Upper lobe of left lung (tissue), 6 donors: Measurements from ENCODE around the gene MCM6. TPM values are rescaled to one million over a fixed set of nuclear protein-coding genes. Genes with fewer than 3 reads are reported as not detected.

ENCODE experiments used
- ATAC-seq, 2 donors: fragments of 200-7000 bp; cut with Tn5 transposase; one replicate each; pipeline ENCODE4 v1.9.1; 2022; ENCODE audit warnings: mild to moderate bottlenecking in 2 of 2, moderate library complexity in 2 of 2; ENCODE audit not compliant: low FRiP score in 2 of 2
- DNase-seq, 2 donors: peaks; one replicate each; pipeline ENCODE4 v3.0.0-alpha.2; 2019 to 2020
- H3K27ac ChIP-seq, 4 donors: fragments of 200-600 bp; sonication (generic); one replicate each; pipeline ENCODE4 v1.5.1; 2016 to 2019
- H3K27me3 ChIP-seq, 4 donors: fragments of 200-600 bp; sonication (generic); one replicate each; pipeline ENCODE4 v1.5.1; 2017 to 2019
- H3K36me3 ChIP-seq, 4 donors: fragments of 200-600 bp; sonication (generic); one replicate each; pipeline ENCODE4 v1.5.1; 2016 to 2019
- H3K4me1 ChIP-seq, 4 donors: fragments of 200-600 bp; sonication (generic); one replicate each; pipeline ENCODE4 v1.5.1; 2018 to 2019
- H3K4me3 ChIP-seq, 4 donors: fragments of 200-600 bp; sonication (generic); one replicate each; pipeline ENCODE4 v1.5.1; 2017 to 2019; ENCODE audit warnings: mild to moderate bottlenecking in 2 of 4, moderate library complexity in 1 of 4
- H3K9me3 ChIP-seq, 4 donors: fragments of 200-600 bp; sonication (generic); one replicate each; pipeline ENCODE4 v1.5.1; 2018 to 2019
- CTCF ChIP-seq, 6 experiments: fragments of 450-650 bp in 4 of 6; fragments of 200-600 bp in 2 of 6; sonication (generic) in 2 of 6; IDR thresholded peaks; one replicate each; pipeline ENCODE4 v1.5.1; 2016 to 2019; ENCODE audit warnings: antibody characterized with exemption in 6 of 6
- EP300 ChIP-seq, 4 donors: sonication (generic); formaldehyde crosslinking; IDR thresholded peaks; one replicate each; pipeline ENCODE4 v1.5.1; 2017; ENCODE audit warnings: antibody characterized with exemption in 4 of 4, control low read depth in 2 of 4
- POLR2A ChIP-seq, 4 donors: fragments of 450-650 bp; IDR thresholded peaks; one replicate each; pipeline ENCODE4 v1.5.1; 2016 to 2017; ENCODE audit warnings: antibody characterized with exemption in 4 of 4, mild to moderate bottlenecking in 2 of 4
- POLR2AphosphoS5 ChIP-seq, 2 donors: sonication (generic); formaldehyde crosslinking; IDR thresholded peaks; one replicate each; pipeline ENCODE4 v1.5.1; 2017; ENCODE audit warnings: antibody characterized with exemption in 2 of 2
- WGBS, 2 donors: methylation state at CpG; one replicate each; pipeline ENCODE4 v1.1.5; 2017 to 2018; 5-methylcytosine and 5-hydroxymethylcytosine counted together
- total RNA-seq, 6 donors: library from RNA; depleted of rRNA in 4 of 6; stranded (reverse); fragments of >200 nt in 4 of 6; gene quantifications; one replicate each; pipeline versions ENCODE4 v1.1.0 to v1.2.1, GENCODE V29; 2016 to 2021
- donor health status: DM: no; HTN: no; CAD: no; lungs with moderate emphysema.
- donor health status: DM: no; HTN: yes; CAD: no; lungs with severe emphysema.

Gene MCM6
- total RNA-seq = 10 to 100 TPM in 1 of 6 donors, 1 to 10 TPM in 5; 4.2 to 10.5 (median 7.6) TPM

DNA sequence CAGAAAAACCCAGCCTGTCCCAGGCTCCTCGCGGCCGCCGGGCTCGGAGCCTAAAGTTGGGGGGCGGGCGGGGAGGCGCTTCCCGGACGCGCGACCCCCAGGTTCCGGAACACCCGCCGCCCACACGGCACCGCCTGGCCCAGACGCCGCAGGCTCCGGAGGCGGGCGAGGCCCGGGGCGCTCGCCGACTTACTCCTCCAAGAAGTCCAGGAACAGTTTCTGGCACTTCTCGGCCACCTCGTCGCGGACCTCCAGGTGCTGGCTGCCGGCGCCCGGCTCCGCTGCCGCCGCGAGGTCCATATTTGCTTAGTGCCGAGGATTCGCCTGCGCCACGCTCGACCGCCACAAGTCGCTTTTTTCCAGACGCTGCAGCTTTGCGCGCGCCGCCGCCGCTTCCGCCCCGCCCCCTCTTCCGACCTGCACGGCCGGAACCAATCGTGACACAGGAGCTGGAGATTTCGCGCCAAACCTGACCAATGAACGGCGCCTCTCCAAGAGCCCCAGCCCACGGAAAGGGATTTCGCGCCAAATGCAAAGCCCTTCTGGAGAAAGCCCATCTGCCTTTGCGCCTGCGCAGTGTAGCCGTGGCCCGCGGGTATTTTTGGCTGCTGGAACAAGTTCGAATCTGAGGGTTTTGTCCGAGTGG, at the start of gene MCM6:
Gene MCM6, minus strand, starts transcription at position 378 of the 646 bp plus-strand sequence. Its CDS starts 78 bp downstream, at position 300.
- H3K4me3 ChIP-seq = peak within 1 kb of the TSS; percentile 61 to 84 (median 72)
- DNase-seq (peak; percentile 97 to 99), ATAC-seq (peak; percentile 98 to 100)
- H3K27me3 ChIP-seq = no peaks in the 10 kb centered on the region
- TF ChIP-seq POLR2A (IDR thresholded peaks at IDR 0.05) (peak in 3 of 4 donors; percentile 43 to 66 (median 54)), CTCF (IDR thresholded peaks at IDR 0.05) (peak in 5 of 6 experiments; percentile 14 to 70 (median 53)), EP300 (IDR thresholded peaks at IDR 0.05) (no peak), POLR2AphosphoS5 (IDR thresholded peaks at IDR 0.05) (peak; percentile 41 to 78)
- peaks cover 9 to 18% (median 15%) of the 10 kb centered on the region in 4 donors for H3K4me1 ChIP-seq
- 0 to 1% methylated on average over 48 to 65 of the region's 71 CpGs for WGBS, 2 donors
- H3K9me3 ChIP-seq = no peaks in the 10 kb centered on the region
- peak within 1 kb of the TSS; percentile 72 to 86 (median 84) for H3K27ac ChIP-seq
- H3K36me3 ChIP-seq = peaks cover 0 to 10% (median 2%) of the 10 kb centered on the region in 4 donors

GRCh38 chr2:135925571-135925970, 49.3 kb upstream of the MCM6 start:
- Histone ChIP-seq H3K27ac (no peak overlapping the region), H3K4me3 (no peak overlapping the region), H3K36me3 (peaks cover 0 to 45% (median 0%) of the 10 kb centered on the region in 4 donors), H3K27me3 (no peaks in the 10 kb centered on the region), H3K9me3 (no peaks in the 10 kb centered on the region), H3K4me1 (no peaks in the 10 kb centered on the region)
- TF ChIP-seq EP300 (IDR thresholded peaks at IDR 0.05) = no peak
- TF ChIP-seq CTCF (IDR thresholded peaks at IDR 0.05) = no peak
- TF ChIP-seq POLR2A (IDR thresholded peaks at IDR 0.05) = no peak
- TF ChIP-seq POLR2AphosphoS5 (IDR thresholded peaks at IDR 0.05) = no peak
- DNase-seq (no peak), ATAC-seq (no peak)
- 69 to 75% methylated on average over 2 of the region's 2 CpGs for WGBS, 2 donors

DNA sequence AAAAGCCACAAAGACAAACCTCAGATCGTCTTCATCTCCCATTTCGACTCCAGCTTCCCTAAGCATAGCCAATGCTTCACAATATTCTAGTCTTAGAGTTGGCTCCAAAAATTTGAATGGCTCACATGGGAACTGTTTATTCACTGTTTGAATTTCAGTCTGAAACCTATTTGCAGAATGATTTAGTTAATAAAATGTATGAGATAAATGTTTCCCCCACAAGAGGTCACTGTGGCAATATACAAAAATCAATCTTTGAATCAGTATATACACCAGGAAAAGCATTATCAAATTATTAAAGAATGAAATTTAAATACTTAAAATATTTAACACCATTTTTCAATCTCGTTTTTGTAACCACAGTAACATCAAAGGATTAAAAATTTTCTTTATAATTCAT, 40.0 kb upstream of the MCM6 start:
- ATAC-seq = no peak
- Histone ChIP-seq H3K4me3 (no peak overlapping the region), H3K27me3 (no peaks in the 10 kb centered on the region), H3K4me1 (no peaks in the 10 kb centered on the region), H3K36me3 (peaks cover 0 to 33% (median 3%) of the 10 kb centered on the region in 4 donors), H3K9me3 (no peaks in the 10 kb centered on the region), H3K27ac (no peak overlapping the region)
- DNase-seq = no peak
- WGBS, 2 donors = 56 to 57% methylated on average over 3 of the region's 3 CpGs
- no peak for TF ChIP-seq POLR2AphosphoS5 (IDR thresholded peaks at IDR 0.05)
- no peak for TF ChIP-seq EP300 (IDR thresholded peaks at IDR 0.05)
- TF ChIP-seq CTCF (IDR thresholded peaks at IDR 0.05) = peak in 5 of 6 experiments; percentile 29 to 54 (median 43)
- TF ChIP-seq POLR2A (IDR thresholded peaks at IDR 0.05) = no peak

- H3K27me3 ChIP-seq = no peaks in the 10 kb centered on the region
- WGBS, 2 donors = 60% methylated on average over 3 of the region's 3 CpGs
- H3K9me3 ChIP-seq = no peaks in the 10 kb centered on the region
- H3K27ac ChIP-seq = no peak overlapping the region
- H3K4me1 ChIP-seq = no peaks in the 10 kb centered on the region
- H3K36me3 ChIP-seq = peaks cover 0 to 35% (median under 1%) of the 10 kb centered on the region in 4 donors
- TF ChIP-seq POLR2AphosphoS5 (IDR thresholded peaks at IDR 0.05) = no peak
- TF ChIP-seq POLR2A (IDR thresholded peaks at IDR 0.05) = no peak
- TF ChIP-seq EP300 (IDR thresholded peaks at IDR 0.05) = no peak
- TF ChIP-seq CTCF (IDR thresholded peaks at IDR 0.05) = no peak
- ATAC-seq (no peak), DNase-seq (no peak)
- no peak overlapping the region for H3K4me3 ChIP-seq
These were observed 38.2 kb upstream of the MCM6 start for GRCh38 chr2:135914485-135914884.
